ENCODE data around the gene PRX. TPM values are rescaled to one million over a fixed set of nuclear protein-coding genes. Genes with fewer than 3 reads are reported as not detected.

PRX gene
- total and polyA plus RNA-seq, 2 of the 4 experiments (the other 2 are of a cell fraction) = 0.90 to 1.7 TPM

- Histone ChIP-seq H2AK9ac (replicated peaks; ENCODE audit: low read depth, low read length, poor library complexity) (no peak overlapping the region), H4K5ac (ENCODE audit: low read depth, low read length) (no peak overlapping the region), H3K79me1 (ENCODE audit: low read depth in 1 of 2, low read length in 2 of 2) (peaks cover 0 to 4% of the 10 kb centered on the region in 2 experiments; a peak in 1 of 4 replicates), H2AK5ac (ENCODE audit: low read depth, low read length) (no peak overlapping the region), H2BK120ac (ENCODE audit: low read depth, low read length) (no peak overlapping the region), H3K9me3 (ENCODE audit: control insufficient read depth, insufficient read depth, low read length) (no peaks in the 10 kb centered on the region), H4K8ac (ENCODE audit: low read depth in 2 of 2, low read length in 2 of 2) (no peak overlapping the region), H3K4me3 (ENCODE audit: insufficient read depth, low read depth, low read length) (no peak overlapping the region), H4K91ac (ENCODE audit: insufficient read depth, low read depth, low read length) (no peak overlapping the region), H3K4me1 (ENCODE audit: control insufficient read depth, insufficient read depth, low read length) (no peaks in the 10 kb centered on the region), H3K9ac (ENCODE audit: low read depth, low read length) (no peak overlapping the region), H2BK15ac (ENCODE audit: low read depth, low read length) (no peak overlapping the region), H3K56ac (ENCODE audit: extremely low read depth, insufficient read depth, low read length) (no peak overlapping the region), H3K27me3 (ENCODE audit: control insufficient read depth, insufficient read depth, low read length) (no peaks in the 10 kb centered on the region), H2BK20ac (ENCODE audit: low read depth, low read length) (no peak overlapping the region), H3K4ac (ENCODE audit: low read depth, low read length) (no peak overlapping the region), H2AFZ (replicated peaks; ENCODE audit: low read length, poor library complexity) (no peak overlapping the region), H2BK5ac (ENCODE audit: low read depth, low read length, poor library complexity, severe bottlenecking) (no peak overlapping the region), H4K20me1 (ENCODE audit: insufficient read depth, low read length) (peaks cover 2% of the 10 kb centered on the region; the same call in 1 of the 2 replicates), H3K9me1 (ENCODE audit: insufficient read depth, low read length) (peaks cover 7% of the 10 kb centered on the region; the same call in 1 of the 2 replicates), H3K36me3 (ENCODE audit: control insufficient read depth, insufficient read depth, low read length) (peaks cover 60% of the 10 kb centered on the region), H3K14ac (replicated peaks; ENCODE audit: low read depth, low read length) (no peak overlapping the region), H3K18ac (ENCODE audit: low read depth, low read length) (no peak overlapping the region), H3K27ac (ENCODE audit: insufficient read depth, low read length) (no peak overlapping the region), H3K4me2 (ENCODE audit: low read depth, low read length) (no peak overlapping the region), H3K23ac (ENCODE audit: low read depth, low read length) (no peak overlapping the region)
- BruUV-seq (replicated peaks) = no TSS peak
- no peak for TF ChIP-seq RCOR1 (IDR thresholded peaks at IDR 0.05; ENCODE audit: insufficient replicate concordance, low read length)
- no peak for TF ChIP-seq POLR2A (IDR thresholded peaks at IDR 0.05; ENCODE audit: low read depth, low read length)
- TF ChIP-seq CHD1 (IDR thresholded peaks at IDR 0.05; ENCODE audit: low read depth, low read length) = no peak
- no peak for TF ChIP-seq ELK1 (IDR thresholded peaks at IDR 0.05; ENCODE audit: borderline replicate concordance, low read depth, low read length)
- no peak for TF ChIP-seq BHLHE40 (IDR thresholded peaks at IDR 0.05; ENCODE audit: low read depth, low read length)
- no peak for TF ChIP-seq CTCF (conservative IDR thresholded peaks at IDR 0.05; ENCODE audit: low read depth, low read length)
- no peak for TF ChIP-seq FOS (IDR thresholded peaks at IDR 0.05; ENCODE audit: low read depth, low read length)
- no peak for TF ChIP-seq CEBPB (IDR thresholded peaks at IDR 0.05; ENCODE audit: low read depth, low read length)
- no peak for TF ChIP-seq SMC3 (IDR thresholded peaks at IDR 0.05; ENCODE audit: low read depth, low read length)
- no peak for TF ChIP-seq MAZ (IDR thresholded peaks at IDR 0.05; ENCODE audit: borderline replicate concordance, low read depth, low read length)
- TF ChIP-seq NFE2L2 (IDR thresholded peaks at IDR 0.05; ENCODE audit: low read depth, low read length) = no peak
- TF ChIP-seq MAFK (IDR thresholded peaks at IDR 0.05; ENCODE audit: low read depth, low read length) = no peak
- TF ChIP-seq RAD21 (IDR thresholded peaks at IDR 0.05; ENCODE audit: low read length) = no peak
- TF ChIP-seq USF2 (IDR thresholded peaks at IDR 0.05; ENCODE audit: low read depth, low read length) = no peak
- no peak for TF ChIP-seq RFX5 (IDR thresholded peaks at IDR 0.05; ENCODE audit: low read depth, low read length)
- TF ChIP-seq MXI1 (IDR thresholded peaks at IDR 0.05; ENCODE audit: borderline replicate concordance, low read depth, low read length) = no peak
- no peak for DNase-seq
- POLR2A ChIA-PET (ENCODE audit: unreplicated experiment) = no interaction called here
- in situ Hi-C loops (cut with MboI; ENCODE audit: low sequenced_read_pairs) = no loop called here
- ATAC-seq (ENCODE audit: low read depth) = no peak
- intact Hi-C loops (cut with micrococcal nuclease) = no loop called here
- dilution Hi-C loops (cut with HindIII; ENCODE audit: low sequenced_read_pairs, unreplicated experiment) = no loop called here
- WGBS, 2 experiments (ENCODE audit: extremely low coverage in 2 of 2, insufficient read length in 1 of 2) = 95% methylated on average over 4 of the region's 17 CpGs; no CpG with 5 or more reads in 1 of the 2 experiments
- CTCF ChIA-PET = interaction anchor here (0.6 kb wide), 1 partner anchor 50 kb away, joined by 3 read pairs; no protein-coding TSS in a partner anchor
These were observed 36.8 kb downstream of the PRX start for GRCh38 chr19:40376286-40376862.
